Measurements from ENCODE around the gene CDCA8.

GRCh38 chr1:37720231-37721130, 28.2 kb downstream of the CDCA8 start:
- no peak for TF ChIP-seq POLR2AphosphoS5 (IDR thresholded peaks at IDR 0.05; ENCODE audit: low read depth)
- TF ChIP-seq, protein P1, sequence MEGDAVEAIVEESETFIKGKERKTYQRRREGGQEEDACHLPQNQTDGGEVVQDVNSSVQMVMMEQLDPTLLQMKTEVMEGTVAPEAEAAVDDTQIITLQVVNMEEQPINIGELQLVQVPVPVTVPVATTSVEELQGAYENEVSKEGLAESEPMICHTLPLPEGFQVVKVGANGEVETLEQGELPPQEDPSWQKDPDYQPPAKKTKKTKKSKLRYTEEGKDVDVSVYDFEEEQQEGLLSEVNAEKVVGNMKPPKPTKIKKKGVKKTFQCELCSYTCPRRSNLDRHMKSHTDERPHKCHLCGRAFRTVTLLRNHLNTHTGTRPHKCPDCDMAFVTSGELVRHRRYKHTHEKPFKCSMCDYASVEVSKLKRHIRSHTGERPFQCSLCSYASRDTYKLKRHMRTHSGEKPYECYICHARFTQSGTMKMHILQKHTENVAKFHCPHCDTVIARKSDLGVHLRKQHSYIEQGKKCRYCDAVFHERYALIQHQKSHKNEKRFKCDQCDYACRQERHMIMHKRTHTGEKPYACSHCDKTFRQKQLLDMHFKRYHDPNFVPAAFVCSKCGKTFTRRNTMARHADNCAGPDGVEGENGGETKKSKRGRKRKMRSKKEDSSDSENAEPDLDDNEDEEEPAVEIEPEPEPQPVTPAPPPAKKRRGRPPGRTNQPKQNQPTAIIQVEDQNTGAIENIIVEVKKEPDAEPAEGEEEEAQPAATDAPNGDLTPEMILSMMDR (IDR thresholded peaks at IDR 0.05; ENCODE audit: insufficient read depth, low read length): no peak
- TF ChIP-seq REST (IDR thresholded peaks at IDR 0.05; ENCODE audit: insufficient replicate concordance, low read depth): no peak

Data from HL-60 (cell line).